MM.1S (cell line): Measurements from ENCODE around the gene TMEM250.

ENCODE experiments used
- CTCF ChIP-seq: fragments of 300-600 bp; sonication (generic); IDR thresholded peaks from 2 replicates; pipeline ENCODE4 v1.5.1; 2016; ENCODE audit warnings: antibody characterized with exemption, low read length, mixed read lengths
- EZH2phosphoT487 ChIP-seq: fragments of 300-600 bp; sonication (generic); IDR thresholded peaks from 2 replicates; pipeline ENCODE4 v1.6.1; 2018; ENCODE audit warnings: antibody characterized with exemption, low read length

- TF ChIP-seq CTCF (no peak), EZH2phosphoT487 (no peak)
Observed at GRCh38 chr9:136160381-136160841, 41.7 kb upstream of the TMEM250 start.
